Caco-2 (cell line): ENCODE data around the gene SIN3B. TPM values are rescaled to one million over a fixed set of nuclear protein-coding genes. Genes with fewer than 3 reads are reported as not detected.

ENCODE experiments used
- BruUV-seq: library from RNA; stranded (reverse); fragments of 400-500 nt; replicated peaks from 2 replicates; lab custom pipeline; 2021; lab: Mats Ljungman, UMichigan
- CTCF ChIA-PET: fragments of 300-600 bp; sonication (Branson Sonifier 250); formaldehyde crosslinking; loops from one replicate; lab custom pipeline; 2022; ENCODE audit warnings: antibody characterized with exemption; lab: Charles Lee
- POLR2A ChIA-PET: fragments of 300-600 bp; sonication (Branson Sonifier 250); formaldehyde crosslinking; loops from one replicate; lab custom pipeline; 2022; ENCODE audit warnings: antibody characterized with exemption; lab: Charles Lee
- DNase-seq, 2 experiments: peaks; one replicate each; pipeline versions ENCODE4 v3.0.0 to v3.0.0-alpha.2; 2020 to 2022
- H3K27me3 ChIP-seq: replicated peaks from 2 replicates; pipeline ENCODE4 v1.6.0; 2011; ENCODE audit warnings: low read length; ENCODE audit not compliant: control insufficient read depth, insufficient read depth
- H3K36me3 ChIP-seq: 2 replicates; pipeline ENCODE4 v1.5.1; 2011; ENCODE audit warnings: low read length; ENCODE audit not compliant: control insufficient read depth, insufficient read depth
- H3K4me1 ChIP-seq: fragments of 250-450 bp; sonication (Bioruptor Pico); 2 replicates; pipeline ENCODE4 v1.5.1; 2020; ENCODE audit warnings: mild to moderate bottlenecking
- H3K4me3 ChIP-seq: 2 replicates; pipeline ENCODE4 v1.5.1; 2011; ENCODE audit warnings: low read depth, mild to moderate bottlenecking, control low read depth, low read length
- H3K9me3 ChIP-seq: fragments of 250-450 bp; sonication (Bioruptor Pico); 2 replicates; pipeline ENCODE4 v1.5.1; 2020; ENCODE audit warnings: mild to moderate bottlenecking, moderate library complexity
- H3K27ac Mint-ChIP-seq: one replicate; pipeline ENCODE4 v1.8.0; 2022; ENCODE audit warnings: mixed read lengths; ENCODE audit not compliant: unreplicated experiment
- H3K27me3 Mint-ChIP-seq: one replicate; pipeline ENCODE4 v1.8.0; 2022; ENCODE audit warnings: mixed read lengths; ENCODE audit not compliant: insufficient read depth, unreplicated experiment
- H3K36me3 Mint-ChIP-seq: one replicate; pipeline ENCODE4 v1.8.0; 2022; ENCODE audit warnings: mild to moderate bottlenecking, mixed read lengths; ENCODE audit not compliant: insufficient read depth, unreplicated experiment
- H3K4me1 Mint-ChIP-seq: one replicate; pipeline ENCODE4 v1.8.0; 2022; ENCODE audit warnings: low read depth, mixed read lengths; ENCODE audit not compliant: unreplicated experiment
- H3K4me3 Mint-ChIP-seq: one replicate; pipeline ENCODE4 v1.8.0; 2022; ENCODE audit warnings: mild to moderate bottlenecking, moderate library complexity, mixed read lengths; ENCODE audit not compliant: unreplicated experiment
- H3K9me3 Mint-ChIP-seq: one replicate; pipeline ENCODE4 v1.8.0; 2022; ENCODE audit warnings: mixed read lengths; ENCODE audit not compliant: unreplicated experiment
- CTCF ChIP-seq, 2 experiments: fragments of 200-600 bp in 1 of 2; IDR thresholded peaks; 1 replicate in 1 of 2; 2 replicates in 1 of 2; pipeline versions ENCODE4 v1.5.1 to v1.8.0; 2011 to 2022; ENCODE audit warnings: antibody characterized with exemption in 1 of 2, control low read depth in 1 of 2, inconsistent platforms in 1 of 2, low read depth in 1 of 2, low read length in 1 of 2, mild to moderate bottlenecking in 1 of 2, moderate library complexity in 1 of 2; ENCODE audit not compliant: insufficient read depth in 1 of 2, severe bottlenecking in 1 of 2, unreplicated experiment in 1 of 2
- intact Hi-C: fragments of 100-400 bp; cut with micrococcal nuclease; formaldehyde crosslinking; loops from one replicate; pipeline ENCODE4 v1.10.0; 2022; ENCODE audit not compliant: unreplicated experiment
- total RNA-seq: library from RNA; stranded (reverse); gene quantifications from 2 replicates; pipeline ENCODE4 v1.2.3, GENCODE V29; 2022

Gene SIN3B
- total RNA-seq, 1 experiment from 2014 or later: 56.9 TPM

- BruUV-seq: no TSS peak
These were observed 81.8 kb downstream of the SIN3B start for GRCh38 chr19:16911046-16911445.

DNA sequence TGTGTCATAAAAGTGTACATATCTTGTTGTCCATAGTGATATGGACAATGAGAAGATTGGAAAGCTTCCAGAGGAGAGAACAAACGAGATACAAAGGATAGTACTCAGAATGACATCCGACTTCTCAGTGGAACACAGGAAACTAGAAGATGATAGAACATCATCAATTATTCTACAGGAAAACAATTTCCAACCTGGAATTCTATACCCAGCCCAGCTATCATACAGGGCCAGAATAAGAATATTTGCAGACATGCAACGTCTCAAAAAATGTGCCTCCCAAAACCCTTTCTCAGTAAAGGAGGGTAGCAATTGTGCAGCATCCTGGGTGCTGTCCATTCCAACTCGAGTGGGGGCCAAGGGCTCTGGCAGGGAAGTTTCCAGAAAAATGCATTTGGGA, 83.6 kb downstream of the SIN3B start:
- H3K27ac Mint-ChIP-seq: no peak overlapping the region
- peaks cover 17% of the 10 kb centered on the region for H3K9me3 Mint-ChIP-seq
- no peaks in the 10 kb centered on the region for H3K4me1 ChIP-seq
- no peak overlapping the region for H3K4me3 Mint-ChIP-seq
- TF ChIP-seq CTCF (IDR thresholded peaks at IDR 0.05; ENCODE audit: insufficient read depth in 1 of 2, low read depth in 1 of 2, low read length in 1 of 2, severe bottlenecking in 1 of 2, unreplicated experiment in 1 of 2): no peak
- peaks cover 3% of the 10 kb centered on the region for H3K27me3 Mint-ChIP-seq
- intact Hi-C loops: no loop called here
- ChIA-PET POLR2A (no interaction called here), CTCF (no interaction called here)
- BruUV-seq: no TSS peak
- DNase-seq: no peak
- H3K36me3 ChIP-seq: no peaks in the 10 kb centered on the region
- no peak overlapping the region for H3K4me3 ChIP-seq
- H3K27me3 ChIP-seq: no peaks in the 10 kb centered on the region
- H3K4me1 Mint-ChIP-seq: no peaks in the 10 kb centered on the region
- peaks cover 11% of the 10 kb centered on the region for H3K9me3 ChIP-seq
- no peaks in the 10 kb centered on the region for H3K36me3 Mint-ChIP-seq

More at GRCh38 chr19:16911046-16911445, 81.8 kb downstream of the SIN3B start:
- Histone ChIP-seq H3K27me3 (no peaks in the 10 kb centered on the region), H3K4me1 (no peaks in the 10 kb centered on the region), H3K9me3 (peaks cover 11% of the 10 kb centered on the region), H3K36me3 (no peaks in the 10 kb centered on the region), H3K4me3 (no peak overlapping the region)
- intact Hi-C loops: no loop called here
- Mint-ChIP-seq H3K36me3 (no peaks in the 10 kb centered on the region), H3K9me3 (peaks cover 17% of the 10 kb centered on the region), H3K27ac (no peak overlapping the region), H3K27me3 (peaks cover 3% of the 10 kb centered on the region), H3K4me3 (no peak overlapping the region), H3K4me1 (no peaks in the 10 kb centered on the region)
- CTCF ChIA-PET: no interaction called here
- no peak for TF ChIP-seq CTCF (IDR thresholded peaks at IDR 0.05; ENCODE audit: insufficient read depth in 1 of 2, low read depth in 1 of 2, low read length in 1 of 2, severe bottlenecking in 1 of 2, unreplicated experiment in 1 of 2)
- DNase-seq: no peak
- POLR2A ChIA-PET: no interaction called here

DNA sequence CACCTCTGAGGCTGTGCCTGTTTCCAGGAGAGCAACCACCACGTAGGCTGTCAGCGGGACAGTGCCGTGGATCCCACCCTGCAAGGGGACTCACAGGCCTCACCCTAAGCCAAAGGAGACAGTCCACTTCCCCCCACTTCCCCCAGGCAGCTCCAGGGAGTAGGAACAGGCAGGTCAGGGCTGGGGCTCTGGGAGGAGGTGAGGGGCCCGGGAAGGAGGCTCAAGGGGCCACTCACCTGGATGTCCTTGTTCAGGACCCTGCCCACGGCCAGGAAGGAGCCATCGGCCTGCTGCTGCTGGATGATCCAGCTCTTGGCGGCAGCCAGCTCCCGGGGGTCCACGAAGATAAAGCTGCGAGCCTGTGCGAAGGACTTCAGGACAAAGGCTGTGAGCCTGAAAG, 85.2 kb downstream of the SIN3B start:
- Histone ChIP-seq H3K27me3 (no peaks in the 10 kb centered on the region), H3K4me1 (no peaks in the 10 kb centered on the region), H3K36me3 (no peaks in the 10 kb centered on the region), H3K9me3 (peaks cover 11% of the 10 kb centered on the region), H3K4me3 (no peak overlapping the region)
- Mint-ChIP-seq H3K4me3 (no peak overlapping the region), H3K27ac (no peak overlapping the region), H3K4me1 (no peaks in the 10 kb centered on the region), H3K9me3 (peaks cover 17% of the 10 kb centered on the region), H3K36me3 (no peaks in the 10 kb centered on the region), H3K27me3 (peaks cover 3% of the 10 kb centered on the region)
- intact Hi-C loops: no loop called here
- BruUV-seq: no TSS peak
- TF ChIP-seq CTCF (IDR thresholded peaks at IDR 0.05; ENCODE audit: insufficient read depth in 1 of 2, low read depth in 1 of 2, low read length in 1 of 2, severe bottlenecking in 1 of 2, unreplicated experiment in 1 of 2): no peak
- no peak for DNase-seq
- CTCF ChIA-PET: no interaction called here
- POLR2A ChIA-PET: interaction anchor here (0.6 kb wide), 1 partner anchor 96 kb away, joined by 3 read pairs; no protein-coding TSS in a partner anchor
